Heart left ventricle (tissue), 13 donors: ENCODE results near the gene NEB.

Source experiments
- CTCF ChIP-seq, 12 donors: fragments of 200-600 bp; sonication (generic) in 4 of 12; IDR thresholded peaks; one replicate each; pipeline versions ENCODE4 v1.5.0 to v1.8.0; 2018 to 2022; ENCODE audit warnings: antibody characterized with exemption in 12 of 12, mild to moderate bottlenecking in 5 of 12
- POLR2A ChIP-seq, 2 donors: fragments of 450-650 bp; IDR thresholded peaks; one replicate each; pipeline ENCODE4 v1.6.1; 2017; ENCODE audit warnings: antibody characterized with exemption in 2 of 2, mild to moderate bottlenecking in 2 of 2, moderate library complexity in 2 of 2
- donor health status: ischemic (EF 13 %, LVEDD 7.1; RV severe dilation, severe dysfunction).
- donor health status: DM: no; HTN: yes; CAD: no.
- donor health status: DM: no; HTN: no; CAD: no.
- donor health status: ischemic (EF 25% LVEDD 6.9; RV normal size, moderate dysfunction).
- donor health status: ischemic (EF 25% LVEDD 5.7; RV mildly dilated, moderate dysfunction).
- donor health status: ischemic (EF 35%, LVEDD 5.7; RV mildly dilated, moderate dysfunction).
- donor health status: nonischemic (EF 11% LVEDD 7.7; RV severe dilation, severe dysfunction).
- donor health status: DM: yes; HTN: yes; CAD: no.
- donor health status: PGD.
- donor health status: ischemic (EF 29% LVEDD 5.4; RV normal size, mild dysfunction).
- donor health status: nonischemic (EF 23%, LVEDD 6.1; RV moderate dilation, normal function).

DNA sequence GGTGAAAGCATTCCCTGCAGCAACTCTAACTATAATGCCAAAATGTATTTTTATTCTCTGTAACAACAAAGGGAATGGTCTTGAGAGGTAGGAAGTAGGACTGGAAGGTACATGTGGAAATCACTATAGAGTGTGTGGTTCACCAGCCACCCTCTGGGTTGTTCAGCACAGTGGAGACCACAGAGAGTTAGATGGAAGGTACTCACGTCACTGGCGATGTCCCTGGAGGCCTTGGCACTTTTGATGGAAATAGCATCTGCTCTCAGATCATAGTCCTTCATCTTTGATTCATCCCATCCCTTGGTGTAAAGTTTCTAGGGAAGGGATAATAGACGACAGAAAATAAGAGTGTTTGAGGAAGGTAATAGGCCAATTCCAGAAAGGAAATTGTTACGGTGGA, 124.0 kb downstream of the NEB start:
- no peak for TF ChIP-seq POLR2A (IDR thresholded peaks at IDR 0.05)
- no peak for TF ChIP-seq CTCF (IDR thresholded peaks at IDR 0.05)
